IMR-90 (cell line): ENCODE data around the gene L1CAM. TPM values are rescaled to one million over a fixed set of nuclear protein-coding genes. Genes with fewer than 3 reads are reported as not detected.

Experiments used
- ATAC-seq: fragments of 200-7000 bp; cut with Tn5 transposase; 2 replicates; pipeline ENCODE4 v1.9.1; 2020; ENCODE audit warnings: low read depth, mild to moderate bottlenecking, moderate library complexity
- BruUV-seq: library from RNA; stranded (reverse); fragments of 400-500 nt; replicated peaks from 2 replicates; lab custom pipeline; 2021; lab: Mats Ljungman, UMichigan
- CTCF ChIA-PET: fragments of 300-600 bp; formaldehyde crosslinking; extraction: SDS; loops from one replicate; lab custom pipeline; 2021; ENCODE audit warnings: antibody characterized with exemption; lab: Yijun Ruan, JAX
- POLR2A ChIA-PET: fragments of 300-600 bp; sonication (Branson Sonifier 250); formaldehyde crosslinking; loops from one replicate; lab custom pipeline; 2022; ENCODE audit warnings: antibody characterized with exemption; ENCODE audit not compliant: unreplicated experiment; lab: Charles Lee
- DNase-seq: peaks from one replicate; pipeline ENCODE4 v3.0.0; 2013
- H2AFZ ChIP-seq: replicated peaks from 2 replicates; pipeline ENCODE3; 2013; ENCODE audit warnings: low read length, mild to moderate bottlenecking; ENCODE audit not compliant: poor library complexity
- H2AK5ac ChIP-seq: 2 replicates; pipeline ENCODE4 v1.6.1; 2013; ENCODE audit warnings: low read depth, low read length, inconsistent platforms
- H2AK9ac ChIP-seq: replicated peaks from 2 replicates; pipeline ENCODE3; 2013; ENCODE audit warnings: mild to moderate bottlenecking, low read depth, low read length, moderate library complexity; ENCODE audit not compliant: poor library complexity
- H2BK120ac ChIP-seq: 2 replicates; pipeline ENCODE4 v1.6.1; 2013; ENCODE audit warnings: low read depth, low read length, inconsistent platforms
- H2BK15ac ChIP-seq: 3 replicates; pipeline ENCODE4 v1.6.1; 2013; ENCODE audit warnings: low read depth, low read length, inconsistent platforms
- H2BK20ac ChIP-seq: 2 replicates; pipeline ENCODE4 v1.6.1; 2013; ENCODE audit warnings: low read depth, mild to moderate bottlenecking, inconsistent platforms, low read length, moderate library complexity
- H2BK5ac ChIP-seq: 2 replicates; pipeline ENCODE4 v1.6.1; 2013; ENCODE audit warnings: mild to moderate bottlenecking, low read depth, low read length, inconsistent platforms; ENCODE audit not compliant: poor library complexity, severe bottlenecking
- H3K14ac ChIP-seq: replicated peaks from 2 replicates; pipeline ENCODE4 v1.6.1; 2013; ENCODE audit warnings: low read depth, low read length, inconsistent platforms
- H3K18ac ChIP-seq: 2 replicates; pipeline ENCODE4 v1.6.1; 2013; ENCODE audit warnings: low read depth, low read length, control low read depth
- H3K23ac ChIP-seq: 2 replicates; pipeline ENCODE4 v1.6.1; 2013; ENCODE audit warnings: low read depth, low read length, inconsistent platforms
- H3K27ac ChIP-seq: 2 replicates; pipeline ENCODE4 v1.5.1; 2013; ENCODE audit warnings: mild to moderate bottlenecking, control low read depth, low read length; ENCODE audit not compliant: insufficient read depth
- H3K27me3 ChIP-seq: 2 replicates; pipeline ENCODE4 v1.6.1; 2013; ENCODE audit warnings: low read length; ENCODE audit not compliant: control insufficient read depth, insufficient read depth
- H3K36me3 ChIP-seq: 2 replicates; pipeline ENCODE4 v1.6.1; 2013; ENCODE audit warnings: low read length, mixed read lengths; ENCODE audit not compliant: control insufficient read depth, insufficient read depth
- H3K4ac ChIP-seq: 2 replicates; pipeline ENCODE4 v1.6.1; 2013; ENCODE audit warnings: low read depth, low read length, inconsistent platforms
- H3K4me1 ChIP-seq: 2 replicates; pipeline ENCODE4 v1.6.1; 2013; ENCODE audit warnings: low read length, mixed read lengths; ENCODE audit not compliant: control insufficient read depth, insufficient read depth
- H3K4me2 ChIP-seq: 2 replicates; pipeline ENCODE4 v1.6.1; 2013; ENCODE audit warnings: low read depth, mild to moderate bottlenecking, control low read depth, low read length, moderate library complexity
- H3K4me3 ChIP-seq: 2 replicates; pipeline ENCODE4 v1.5.1; 2013; ENCODE audit warnings: low read depth, mild to moderate bottlenecking, control low read depth, low read length, moderate library complexity; ENCODE audit not compliant: insufficient read depth
- H3K56ac ChIP-seq: 2 replicates; pipeline ENCODE4 v1.6.1; 2013; ENCODE audit warnings: low read length, inconsistent platforms; ENCODE audit not compliant: insufficient read depth; ENCODE audit errors: extremely low read depth
- H3K79me1 ChIP-seq, 2 experiments: 2 replicates each; pipeline ENCODE4 v1.6.1; 2013; ENCODE audit warnings: low read length in 2 of 2, inconsistent platforms in 1 of 2, low read depth in 1 of 2
- H3K9ac ChIP-seq: 2 replicates; pipeline ENCODE4 v1.6.1; 2013; ENCODE audit warnings: low read depth, low read length, control low read depth
- H3K9me1 ChIP-seq: 2 replicates; pipeline ENCODE4 v1.6.1; 2013; ENCODE audit warnings: low read length, inconsistent platforms; ENCODE audit not compliant: insufficient read depth
- H3K9me3 ChIP-seq: 2 replicates; pipeline ENCODE4 v1.6.1; 2013; ENCODE audit warnings: low read length; ENCODE audit not compliant: control insufficient read depth, insufficient read depth
- H4K20me1 ChIP-seq: 2 replicates; pipeline ENCODE4 v1.6.1; 2013; ENCODE audit warnings: low read length, inconsistent platforms; ENCODE audit not compliant: insufficient read depth
- H4K5ac ChIP-seq: 2 replicates; pipeline ENCODE4 v1.6.1; 2013; ENCODE audit warnings: mild to moderate bottlenecking, low read depth, low read length, control low read depth
- H4K8ac ChIP-seq, 2 experiments: 2 replicates each; pipeline ENCODE4 v1.6.1; 2013; ENCODE audit warnings: low read depth in 2 of 2, low read length in 2 of 2, control low read depth in 1 of 2, inconsistent platforms in 1 of 2
- H4K91ac ChIP-seq: 2 replicates; pipeline ENCODE4 v1.6.1; 2013; ENCODE audit warnings: low read depth, low read length, inconsistent platforms; ENCODE audit not compliant: insufficient read depth
- CEBPB ChIP-seq: IDR thresholded peaks from 2 replicates; pipeline ENCODE4 v1.6.1; 2012; ENCODE audit warnings: low read depth, low read length, improper control_type of control experiment
- WGBS, 2 experiments: methylation state at CpG; one replicate each; pipeline versions ENCODE4 v1.1.5 to v1.1.7; 2013; ENCODE audit warnings: missing lambda C conversion rate in 2 of 2; ENCODE audit not compliant: insufficient read length in 1 of 2; ENCODE audit errors: extremely low coverage in 2 of 2; 5-methylcytosine and 5-hydroxymethylcytosine counted together
- dilution Hi-C: fragments of 300-500 bp; cut with HindIII; formaldehyde crosslinking; loops from one replicate; pipeline ENCODE4 v1.14.3; 2018; ENCODE audit warnings: low sequenced_read_pairs; ENCODE audit not compliant: unreplicated experiment
- in situ Hi-C: fragments of 300-500 bp; cut with MboI; formaldehyde crosslinking; loops from 3 replicates; pipeline ENCODE4 v1.14.3; 2019; ENCODE audit warnings: low sequenced_read_pairs, inconsistent platforms, mixed read lengths
- intact Hi-C: fragments of 100-400 bp; cut with micrococcal nuclease; formaldehyde crosslinking; loops from 2 replicates; pipeline ENCODE4 v1.10.0; 2022
- polyA plus RNA-seq, 3 experiments: library from polyadenylated mRNA; depleted of rRNA; stranded (reverse); fragments of >200 nt; gene quantifications; 2 replicates each; pipeline ENCODE4 v1.2.3, GENCODE V29; 2012; ENCODE audit warnings: low replicate concordance in 1 of 3
- total RNA-seq: library from RNA; depleted of rRNA; stranded (reverse); fragments of >200 nt; gene quantifications from 2 replicates; pipeline ENCODE4 v1.2.3, GENCODE V29; 2012
- TF ChIP-seq, protein P1 (sequence below): conservative IDR thresholded peaks from 2 replicates; pipeline ENCODE4 v1.5.1; 2012; ENCODE audit warnings: mild to moderate bottlenecking, low read depth, low read length, improper control_type of control experiment

L1CAM gene
- total and polyA plus RNA-seq, 2 of the 4 experiments (the other 2 are of a cell fraction), result 0.36 to 1.9 TPM

DNA sequence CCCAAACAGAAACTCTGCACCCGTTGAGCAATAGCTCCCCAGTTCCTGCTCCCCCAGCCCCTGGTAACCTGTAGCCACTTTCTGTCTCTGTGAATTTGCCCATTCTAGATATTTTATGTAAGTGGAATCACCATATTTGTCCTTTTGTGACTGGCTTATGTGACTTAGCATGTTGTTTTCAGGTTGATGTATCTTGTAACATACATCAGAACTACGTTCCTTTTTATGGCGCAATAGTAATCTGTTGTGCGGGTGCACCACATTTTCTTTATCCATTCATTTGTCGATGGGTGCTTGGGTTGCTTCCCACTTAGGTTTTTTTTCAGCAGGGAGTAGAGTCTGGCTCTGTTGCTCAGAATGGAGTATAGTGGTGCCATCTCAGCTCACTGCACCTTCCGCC lies 49.1 kb downstream of the L1CAM start:
- H3K27me3 ChIP-seq, result peaks cover 24% of the 10 kb centered on the region
- H2BK15ac ChIP-seq, result no peak overlapping the region
- H2AK5ac ChIP-seq, result no peak overlapping the region
- no peak overlapping the region for H3K4ac ChIP-seq
- no TSS peak for BruUV-seq
- no peak overlapping the region for H3K4me3 ChIP-seq
- no peak overlapping the region for H2BK20ac ChIP-seq
- no peak overlapping the region for H3K4me2 ChIP-seq
- H2AK9ac ChIP-seq, result no peak overlapping the region
- no peak overlapping the region for H4K5ac ChIP-seq
- dilution Hi-C loops (no loop called here), in situ Hi-C loops (no loop called here), intact Hi-C loops (no loop called here)
- no peak overlapping the region for H3K18ac ChIP-seq
- no CpG with 5 or more reads among the region's 6 CpGs for WGBS, 2 experiments
- no peaks in the 10 kb centered on the region for H3K79me1 ChIP-seq
- DNase-seq, result no peak
- no peak overlapping the region for H4K8ac ChIP-seq
- ChIA-PET CTCF (no interaction called here), POLR2A (no interaction called here)
- H3K9me3 ChIP-seq, result peaks cover 7% of the 10 kb centered on the region; the same call in 1 of the 2 replicates
- no peak overlapping the region for H3K23ac ChIP-seq
- no peak overlapping the region for H2BK5ac ChIP-seq
- no peaks in the 10 kb centered on the region for H3K4me1 ChIP-seq
- no peak overlapping the region for H3K9ac ChIP-seq
- H3K56ac ChIP-seq, result no peak overlapping the region
- no peaks in the 10 kb centered on the region for H3K36me3 ChIP-seq
- TF ChIP-seq, protein P1, sequence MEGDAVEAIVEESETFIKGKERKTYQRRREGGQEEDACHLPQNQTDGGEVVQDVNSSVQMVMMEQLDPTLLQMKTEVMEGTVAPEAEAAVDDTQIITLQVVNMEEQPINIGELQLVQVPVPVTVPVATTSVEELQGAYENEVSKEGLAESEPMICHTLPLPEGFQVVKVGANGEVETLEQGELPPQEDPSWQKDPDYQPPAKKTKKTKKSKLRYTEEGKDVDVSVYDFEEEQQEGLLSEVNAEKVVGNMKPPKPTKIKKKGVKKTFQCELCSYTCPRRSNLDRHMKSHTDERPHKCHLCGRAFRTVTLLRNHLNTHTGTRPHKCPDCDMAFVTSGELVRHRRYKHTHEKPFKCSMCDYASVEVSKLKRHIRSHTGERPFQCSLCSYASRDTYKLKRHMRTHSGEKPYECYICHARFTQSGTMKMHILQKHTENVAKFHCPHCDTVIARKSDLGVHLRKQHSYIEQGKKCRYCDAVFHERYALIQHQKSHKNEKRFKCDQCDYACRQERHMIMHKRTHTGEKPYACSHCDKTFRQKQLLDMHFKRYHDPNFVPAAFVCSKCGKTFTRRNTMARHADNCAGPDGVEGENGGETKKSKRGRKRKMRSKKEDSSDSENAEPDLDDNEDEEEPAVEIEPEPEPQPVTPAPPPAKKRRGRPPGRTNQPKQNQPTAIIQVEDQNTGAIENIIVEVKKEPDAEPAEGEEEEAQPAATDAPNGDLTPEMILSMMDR, result no peak
- TF ChIP-seq CEBPB, result peak; percentile 71
- no peak overlapping the region for H3K14ac ChIP-seq
- ATAC-seq, result no peak
- H4K91ac ChIP-seq, result no peak overlapping the region
- no peaks in the 10 kb centered on the region for H3K9me1 ChIP-seq
- no peak overlapping the region for H2AFZ ChIP-seq
- H2BK120ac ChIP-seq, result no peak overlapping the region
- H3K27ac ChIP-seq, result no peak overlapping the region
- no peaks in the 10 kb centered on the region for H4K20me1 ChIP-seq
